Peyer's patch (tissue), 4 donors: ENCODE results near the gene RBM19.

ENCODE experiments used
- POLR2A ChIP-seq, 2 donors: fragments of 450-650 bp; IDR thresholded peaks; one replicate each; pipeline ENCODE4 v1.5.1; 2017; ENCODE audit warnings: antibody characterized with exemption in 2 of 2, mild to moderate bottlenecking in 2 of 2, moderate library complexity in 2 of 2
- TF ChIP-seq, protein P1 (sequence below), 6 experiments: fragments of 450-650 bp in 4 of 6; fragments of 200-600 bp in 2 of 6; sonication (generic) in 1 of 6; IDR thresholded peaks; one replicate each; pipeline ENCODE4 v1.5.1; 2017 to 2019; ENCODE audit warnings: antibody characterized with exemption in 6 of 6, mild to moderate bottlenecking in 3 of 6, moderate library complexity in 1 of 6

DNA sequence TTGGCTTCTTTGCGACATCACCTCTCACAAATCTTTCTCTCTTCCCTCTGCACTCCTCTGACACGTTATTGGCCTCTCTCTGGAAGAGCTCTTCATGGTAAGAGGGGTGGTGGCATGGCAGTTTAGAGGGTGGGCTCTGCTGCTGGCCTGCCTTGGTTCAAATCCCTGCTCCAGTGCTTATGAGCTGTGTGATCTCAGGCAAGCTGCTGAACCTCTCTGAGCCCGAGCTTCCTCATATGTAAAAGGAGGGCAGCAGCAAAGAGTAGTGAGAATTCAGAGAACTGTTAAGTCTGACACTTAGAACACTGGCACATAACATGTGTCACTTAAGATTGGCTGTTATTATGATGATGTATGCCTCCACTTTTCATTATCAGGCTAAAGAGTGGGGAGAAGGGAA lies 118.3 kb downstream of the RBM19 start:
- TF ChIP-seq, protein P1, sequence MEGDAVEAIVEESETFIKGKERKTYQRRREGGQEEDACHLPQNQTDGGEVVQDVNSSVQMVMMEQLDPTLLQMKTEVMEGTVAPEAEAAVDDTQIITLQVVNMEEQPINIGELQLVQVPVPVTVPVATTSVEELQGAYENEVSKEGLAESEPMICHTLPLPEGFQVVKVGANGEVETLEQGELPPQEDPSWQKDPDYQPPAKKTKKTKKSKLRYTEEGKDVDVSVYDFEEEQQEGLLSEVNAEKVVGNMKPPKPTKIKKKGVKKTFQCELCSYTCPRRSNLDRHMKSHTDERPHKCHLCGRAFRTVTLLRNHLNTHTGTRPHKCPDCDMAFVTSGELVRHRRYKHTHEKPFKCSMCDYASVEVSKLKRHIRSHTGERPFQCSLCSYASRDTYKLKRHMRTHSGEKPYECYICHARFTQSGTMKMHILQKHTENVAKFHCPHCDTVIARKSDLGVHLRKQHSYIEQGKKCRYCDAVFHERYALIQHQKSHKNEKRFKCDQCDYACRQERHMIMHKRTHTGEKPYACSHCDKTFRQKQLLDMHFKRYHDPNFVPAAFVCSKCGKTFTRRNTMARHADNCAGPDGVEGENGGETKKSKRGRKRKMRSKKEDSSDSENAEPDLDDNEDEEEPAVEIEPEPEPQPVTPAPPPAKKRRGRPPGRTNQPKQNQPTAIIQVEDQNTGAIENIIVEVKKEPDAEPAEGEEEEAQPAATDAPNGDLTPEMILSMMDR (IDR thresholded peaks at IDR 0.05) = no peak
- no peak for TF ChIP-seq POLR2A (IDR thresholded peaks at IDR 0.05)
